A673 (cell line): ENCODE results near the gene IL10. TPM values are rescaled to one million over a fixed set of nuclear protein-coding genes. Genes with fewer than 3 reads are reported as not detected.

Source experiments
- BruUV-seq: library from RNA; stranded (reverse); fragments of 400-500 nt; replicated peaks from 2 replicates; lab custom pipeline; 2021; lab: Mats Ljungman, UMichigan
- CTCF ChIA-PET: fragments of 300-600 bp; sonication (Branson Sonifier 250); formaldehyde crosslinking; loops from one replicate; lab custom pipeline; 2022; ENCODE audit warnings: antibody characterized with exemption; lab: Charles Lee
- POLR2A ChIA-PET: fragments of 300-600 bp; sonication (Branson Sonifier 250); formaldehyde crosslinking; loops from one replicate; lab custom pipeline; 2022; ENCODE audit warnings: antibody characterized with exemption; ENCODE audit not compliant: low non-redundant PET; lab: Charles Lee
- DNase-seq: peaks from one replicate; pipeline ENCODE4 v3.0.0-alpha.2; 2015; ENCODE audit warnings: low spot score
- H3K27ac ChIP-seq: fragments of 200-600 bp; sonication (generic); 2 replicates; pipeline ENCODE4 v1.5.1; 2016; ENCODE audit warnings: mixed run types, low read depth, mild to moderate bottlenecking, mixed read lengths, antibody characterized with exemption, low read length; ENCODE audit not compliant: poor library complexity, severe bottlenecking
- H3K27me3 ChIP-seq: fragments of 200-600 bp; sonication (generic); replicated peaks from 2 replicates; pipeline ENCODE4 v1.6.1; 2017; ENCODE audit warnings: mixed run types, low read depth, mild to moderate bottlenecking, mixed read lengths, antibody characterized with exemption, low read length; ENCODE audit not compliant: insufficient read depth, poor library complexity
- H3K36me3 ChIP-seq: fragments of 200-600 bp; sonication (generic); 2 replicates; pipeline ENCODE4 v1.6.1; 2016; ENCODE audit warnings: mixed run types, mild to moderate bottlenecking, mixed read lengths, antibody characterized with exemption, low read length; ENCODE audit not compliant: insufficient read depth, poor library complexity, severe bottlenecking
- H3K4me1 ChIP-seq: fragments of 200-600 bp; sonication (generic); 2 replicates; pipeline ENCODE4 v1.6.1; 2017; ENCODE audit warnings: mixed run types, mild to moderate bottlenecking, mixed read lengths, antibody characterized with exemption, low read length; ENCODE audit not compliant: insufficient read depth, poor library complexity, severe bottlenecking
- H3K4me3 ChIP-seq: fragments of 200-600 bp; sonication (generic); 2 replicates; pipeline ENCODE4 v1.5.1; 2016; ENCODE audit warnings: low read depth, mixed run types, mild to moderate bottlenecking, mixed read lengths, low read length; ENCODE audit not compliant: poor library complexity, severe bottlenecking
- H3K9me3 ChIP-seq: fragments of 200-600 bp; sonication (generic); 2 replicates; pipeline ENCODE4 v1.6.1; 2016; ENCODE audit warnings: mixed run types, low read depth, mild to moderate bottlenecking, mixed read lengths, antibody characterized with exemption, low read length; ENCODE audit not compliant: poor library complexity, severe bottlenecking
- EZH2 ChIP-seq: fragments of 200-600 bp; sonication (generic); IDR thresholded peaks from 2 replicates; pipeline ENCODE4 v1.6.1; 2017; ENCODE audit warnings: borderline replicate concordance, low read depth, mild to moderate bottlenecking, mixed read lengths, antibody characterized with exemption, low read length; ENCODE audit not compliant: poor library complexity, severe bottlenecking
- intact Hi-C: fragments of 100-400 bp; cut with micrococcal nuclease; formaldehyde crosslinking; loops from one replicate; pipeline ENCODE4 v1.10.0; 2022; ENCODE audit not compliant: unreplicated experiment
- total RNA-seq: library from RNA; stranded (reverse); gene quantifications from 2 replicates; pipeline ENCODE4 v1.2.3, GENCODE V29; 2021
- TF ChIP-seq, protein P1 (sequence below): fragments of 300-800, 200-600 bp; sonication (generic); conservative IDR thresholded peaks from 2 replicates; pipeline ENCODE4 v1.5.1; 2017; ENCODE audit warnings: low read depth, mild to moderate bottlenecking, antibody characterized with exemption, low read length, moderate library complexity, mixed read lengths

The IL10 gene
- total RNA-seq, 1 experiment from 2014 or later, result not detected

DNA sequence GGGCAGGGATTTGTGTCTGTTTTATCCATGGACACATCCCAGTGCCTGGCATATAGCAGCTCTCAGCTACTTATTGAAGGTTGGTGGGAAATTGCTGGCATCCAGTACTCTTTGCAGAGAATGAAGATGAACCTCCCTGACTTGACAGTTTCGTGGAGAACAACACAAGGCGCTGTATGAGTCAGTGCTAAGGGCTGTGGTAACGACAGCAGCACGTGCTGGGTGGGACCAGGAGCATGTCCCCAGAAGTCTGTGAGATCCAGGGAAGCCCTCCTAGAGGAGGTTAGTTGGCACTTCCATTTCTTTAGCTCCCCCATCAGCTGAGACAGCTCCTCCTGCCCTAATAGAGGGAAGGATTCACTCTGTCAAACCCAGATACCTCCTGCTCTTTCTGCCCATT is 27.6 kb downstream of the IL10 start:
- no peak overlapping the region for H3K4me3 ChIP-seq
- no peaks in the 10 kb centered on the region for H3K36me3 ChIP-seq
- intact Hi-C loops, result no loop called here
- no peaks in the 10 kb centered on the region for H3K4me1 ChIP-seq
- H3K27me3 ChIP-seq, result no peaks in the 10 kb centered on the region
- H3K9me3 ChIP-seq, result no peaks in the 10 kb centered on the region
- no TSS peak for BruUV-seq
- POLR2A ChIA-PET, result no interaction called here
- DNase-seq, result no peak
- no peak overlapping the region for H3K27ac ChIP-seq
- CTCF ChIA-PET, result no interaction called here
- TF ChIP-seq, protein P1, sequence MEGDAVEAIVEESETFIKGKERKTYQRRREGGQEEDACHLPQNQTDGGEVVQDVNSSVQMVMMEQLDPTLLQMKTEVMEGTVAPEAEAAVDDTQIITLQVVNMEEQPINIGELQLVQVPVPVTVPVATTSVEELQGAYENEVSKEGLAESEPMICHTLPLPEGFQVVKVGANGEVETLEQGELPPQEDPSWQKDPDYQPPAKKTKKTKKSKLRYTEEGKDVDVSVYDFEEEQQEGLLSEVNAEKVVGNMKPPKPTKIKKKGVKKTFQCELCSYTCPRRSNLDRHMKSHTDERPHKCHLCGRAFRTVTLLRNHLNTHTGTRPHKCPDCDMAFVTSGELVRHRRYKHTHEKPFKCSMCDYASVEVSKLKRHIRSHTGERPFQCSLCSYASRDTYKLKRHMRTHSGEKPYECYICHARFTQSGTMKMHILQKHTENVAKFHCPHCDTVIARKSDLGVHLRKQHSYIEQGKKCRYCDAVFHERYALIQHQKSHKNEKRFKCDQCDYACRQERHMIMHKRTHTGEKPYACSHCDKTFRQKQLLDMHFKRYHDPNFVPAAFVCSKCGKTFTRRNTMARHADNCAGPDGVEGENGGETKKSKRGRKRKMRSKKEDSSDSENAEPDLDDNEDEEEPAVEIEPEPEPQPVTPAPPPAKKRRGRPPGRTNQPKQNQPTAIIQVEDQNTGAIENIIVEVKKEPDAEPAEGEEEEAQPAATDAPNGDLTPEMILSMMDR, result no peak
- no peak for TF ChIP-seq EZH2

DNA sequence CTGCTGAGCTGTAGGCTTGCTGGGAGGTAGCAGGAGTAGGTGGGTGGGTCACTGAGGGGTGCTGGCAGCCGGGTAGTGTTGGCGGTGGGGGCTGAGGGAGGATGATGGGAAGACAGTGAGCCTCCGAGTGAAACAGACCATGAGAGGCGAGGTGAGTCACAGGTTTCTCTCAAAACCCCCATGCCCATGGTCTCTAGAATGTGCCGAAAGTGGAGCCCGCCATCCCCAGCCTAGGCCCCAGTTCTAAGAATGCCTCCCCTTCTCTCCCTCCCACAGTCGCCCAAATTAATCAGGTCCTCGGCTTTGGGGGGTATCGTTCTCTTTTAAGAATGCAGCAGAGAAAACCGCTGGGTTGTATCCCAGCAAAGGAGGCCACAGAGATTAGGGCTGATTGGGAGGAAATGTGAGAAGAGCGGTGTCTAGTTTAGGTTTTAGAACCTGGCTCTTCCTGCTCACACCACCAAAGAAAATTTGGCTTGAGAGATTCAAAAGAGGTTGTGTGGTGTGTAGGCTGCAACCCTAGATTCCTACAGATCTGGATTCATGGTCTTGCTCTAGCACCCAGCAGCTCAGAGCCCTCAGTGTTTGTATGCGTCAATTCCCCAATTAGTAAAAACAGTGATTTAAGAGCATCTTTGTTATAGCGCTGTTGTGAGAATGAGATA is 29.4 kb downstream of the IL10 start:
- Histone ChIP-seq H3K4me3 (no peak overlapping the region), H3K27ac (no peak overlapping the region), H3K27me3 (no peaks in the 10 kb centered on the region), H3K9me3 (no peaks in the 10 kb centered on the region), H3K36me3 (no peaks in the 10 kb centered on the region), H3K4me1 (no peaks in the 10 kb centered on the region)
- intact Hi-C loops, result no loop called here
- ChIA-PET POLR2A (no interaction called here), CTCF (no interaction called here)
- no peak for TF ChIP-seq EZH2
- TF ChIP-seq, protein P1, result no peak
- no peak for DNase-seq
- no TSS peak for BruUV-seq

DNA sequence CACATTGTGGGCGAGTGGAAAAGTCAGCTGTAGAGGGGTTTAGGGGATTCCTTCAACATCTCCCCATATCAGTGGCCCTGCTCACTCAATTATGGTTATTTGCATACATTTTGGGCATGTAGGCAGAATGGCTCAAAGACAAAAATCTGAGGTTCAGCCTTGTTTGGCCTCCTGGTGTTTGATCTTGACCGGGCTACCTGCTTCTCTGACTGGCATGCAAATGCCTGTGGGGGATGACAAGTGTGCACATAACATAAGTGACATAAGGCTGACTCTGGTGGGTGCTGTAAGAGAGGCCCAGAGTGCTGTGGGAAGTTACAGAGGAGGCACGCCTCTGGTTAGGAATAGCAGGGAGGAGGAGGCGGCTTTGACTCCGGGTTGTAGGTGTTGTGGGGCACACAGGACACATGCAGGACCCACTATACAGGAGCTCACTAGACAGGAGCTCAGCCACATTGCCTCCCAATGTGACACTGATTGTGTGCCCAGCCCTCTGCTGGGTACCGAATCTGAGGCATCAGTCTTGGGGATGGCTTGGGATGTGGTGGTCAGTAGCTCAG is 31.1 kb downstream of the IL10 start:
- Histone ChIP-seq H3K27me3 (no peaks in the 10 kb centered on the region), H3K9me3 (no peaks in the 10 kb centered on the region), H3K4me3 (no peak overlapping the region), H3K36me3 (no peaks in the 10 kb centered on the region), H3K27ac (no peak overlapping the region), H3K4me1 (no peaks in the 10 kb centered on the region)
- DNase-seq, result no peak
- CTCF ChIA-PET, result no interaction called here
- POLR2A ChIA-PET, result no interaction called here
- no TSS peak for BruUV-seq
- intact Hi-C loops, result no loop called here
- TF ChIP-seq, protein P1, result no peak
- TF ChIP-seq EZH2, result no peak
